ENCODE results near the gene PVALEF.
A peak's percentile ranks its signal among the peaks of the same experiment; 100 is the strongest.

The PVALEF gene

DNA sequence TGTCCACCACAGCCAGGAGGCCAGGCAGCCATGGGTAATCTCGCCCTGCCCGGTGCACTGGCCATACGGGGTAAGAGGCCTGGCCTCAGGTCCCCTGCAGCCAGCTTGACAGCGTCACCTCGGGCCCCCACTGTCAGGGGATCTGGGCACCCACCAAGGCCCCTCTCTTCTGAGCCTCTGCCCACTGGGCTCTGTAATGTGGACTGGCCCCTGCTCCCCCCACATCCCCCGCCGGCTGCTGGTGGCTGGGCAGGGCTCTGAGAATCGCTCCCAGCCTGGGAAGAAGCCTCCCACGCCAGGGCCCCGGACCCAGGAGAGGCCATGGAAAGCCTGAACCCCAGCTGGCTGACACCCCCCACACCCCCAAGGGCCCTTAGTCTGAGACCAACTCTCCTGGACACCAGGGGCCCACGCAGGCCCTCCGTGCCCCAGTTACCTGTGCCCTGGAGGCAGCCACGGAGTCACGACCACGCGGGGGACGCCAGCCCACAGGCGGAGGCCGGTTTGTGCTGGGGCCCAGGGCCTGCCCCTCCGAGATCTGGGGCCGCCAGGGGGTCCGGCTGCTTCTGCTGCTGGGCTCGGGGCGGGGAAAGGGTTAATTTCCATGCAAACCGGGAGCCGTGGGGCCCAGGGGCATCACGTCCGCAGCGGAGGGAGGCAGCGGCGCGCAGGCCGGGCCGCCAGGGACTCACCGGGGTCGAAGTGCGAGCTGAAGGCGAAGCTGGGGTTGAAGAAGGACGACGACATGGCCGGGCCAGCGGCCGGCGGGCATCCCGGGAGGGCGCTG, at the start of gene PVALEF:
Gene PVALEF (plus strand): TSS at position 262 of the 787 bp plus-strand sequence. CDS start 15,720 bp downstream, outside the sequence.
- FAIRE-seq: no peak

DNA sequence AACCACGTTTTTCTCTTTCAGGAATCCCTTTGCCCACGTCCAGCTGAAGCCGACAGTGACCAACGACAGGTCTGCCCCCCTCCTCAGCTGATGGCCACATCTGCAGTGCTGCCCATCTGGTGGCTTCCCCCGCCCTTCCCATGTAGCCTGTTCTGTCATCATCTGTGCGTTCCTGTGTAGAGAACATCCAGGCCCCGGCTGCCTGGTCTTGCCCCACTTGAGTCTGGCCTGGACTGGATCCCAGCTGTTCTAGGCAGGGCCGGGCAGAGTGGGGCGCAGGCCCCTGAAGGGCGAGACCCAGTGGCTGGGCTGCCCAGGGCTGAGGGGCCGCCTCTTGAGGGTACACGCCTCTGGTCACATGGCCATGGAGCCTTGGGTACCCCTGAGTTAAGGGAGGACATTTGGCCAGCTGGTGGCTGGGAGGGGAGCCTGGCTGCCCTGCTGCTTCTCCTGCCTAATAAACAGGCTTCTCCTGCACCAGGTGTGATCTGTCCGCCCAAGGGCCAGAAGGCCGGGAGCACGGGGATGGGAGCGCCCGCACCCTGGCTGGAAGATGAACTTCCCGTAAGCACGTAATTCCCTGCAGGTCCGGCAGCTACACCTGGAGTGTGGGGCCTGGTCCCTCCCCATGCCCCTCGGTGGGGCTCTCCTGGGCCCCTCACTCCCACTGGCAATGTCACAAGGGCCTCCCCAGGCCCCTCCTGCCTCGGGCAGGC, 49.4 kb upstream of the PVALEF start:
- FAIRE-seq (no peak), DNase-seq (ENCODE audit: extremely low spot score, insufficient read length, low read depth) (no peak)

More for the DNA sequence above, at the start of gene PVALEF:
- no peak for DNase-seq (ENCODE audit: extremely low spot score, insufficient read length, low read depth)

DNA sequence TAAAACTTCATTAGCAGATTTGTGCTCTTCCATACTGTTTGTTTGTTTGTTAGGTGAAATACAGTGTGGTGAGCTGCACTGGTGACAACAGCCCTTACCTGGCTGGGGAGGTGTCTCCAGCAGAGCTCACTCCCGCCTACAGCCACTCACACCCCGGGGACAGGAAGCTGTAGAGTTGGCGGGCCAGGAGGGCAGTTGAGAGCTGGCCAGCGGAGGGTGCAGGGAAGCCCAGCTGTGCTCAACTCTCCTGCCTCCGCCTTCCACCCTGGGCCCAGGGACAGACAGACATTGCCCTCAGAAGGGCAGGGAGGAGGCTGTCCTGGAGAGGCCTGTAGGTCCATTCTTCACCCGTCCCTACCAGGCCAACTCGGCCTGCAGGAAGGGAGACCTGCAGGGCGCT, 48.6 kb upstream of the PVALEF start:
- DNase-seq (ENCODE audit: extremely low spot score, insufficient read length, low read depth) (no peak), FAIRE-seq (no peak)

DNA sequence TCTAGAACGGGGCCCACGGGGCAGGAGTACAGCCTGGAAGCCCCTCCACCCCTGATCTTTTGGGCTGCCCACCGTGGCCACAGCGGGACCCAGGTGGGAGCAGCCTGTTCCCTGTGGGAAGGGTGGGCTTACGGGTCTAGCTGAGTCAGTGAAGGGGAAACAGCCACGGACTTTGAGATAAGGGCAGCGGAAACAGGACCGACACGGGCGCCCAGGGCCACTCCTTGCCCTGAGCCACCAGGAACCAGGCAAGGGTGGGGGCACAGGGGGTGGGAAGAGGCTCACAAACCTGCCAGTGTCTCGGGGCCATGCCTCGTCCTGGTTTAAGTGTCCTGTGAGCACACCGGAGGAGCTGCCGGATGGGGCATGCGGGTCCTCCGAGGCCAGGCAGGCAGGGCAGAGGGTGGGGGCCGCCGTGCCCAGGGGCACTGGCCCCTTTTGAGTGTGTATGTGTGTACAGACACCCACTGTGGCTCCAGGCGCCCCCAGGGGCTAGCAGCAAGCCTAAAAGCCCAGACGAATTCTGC, 47.6 kb upstream of the PVALEF start:
- no peak for DNase-seq (ENCODE audit: extremely low spot score, insufficient read length, low read depth)
- FAIRE-seq: no peak

DNA sequence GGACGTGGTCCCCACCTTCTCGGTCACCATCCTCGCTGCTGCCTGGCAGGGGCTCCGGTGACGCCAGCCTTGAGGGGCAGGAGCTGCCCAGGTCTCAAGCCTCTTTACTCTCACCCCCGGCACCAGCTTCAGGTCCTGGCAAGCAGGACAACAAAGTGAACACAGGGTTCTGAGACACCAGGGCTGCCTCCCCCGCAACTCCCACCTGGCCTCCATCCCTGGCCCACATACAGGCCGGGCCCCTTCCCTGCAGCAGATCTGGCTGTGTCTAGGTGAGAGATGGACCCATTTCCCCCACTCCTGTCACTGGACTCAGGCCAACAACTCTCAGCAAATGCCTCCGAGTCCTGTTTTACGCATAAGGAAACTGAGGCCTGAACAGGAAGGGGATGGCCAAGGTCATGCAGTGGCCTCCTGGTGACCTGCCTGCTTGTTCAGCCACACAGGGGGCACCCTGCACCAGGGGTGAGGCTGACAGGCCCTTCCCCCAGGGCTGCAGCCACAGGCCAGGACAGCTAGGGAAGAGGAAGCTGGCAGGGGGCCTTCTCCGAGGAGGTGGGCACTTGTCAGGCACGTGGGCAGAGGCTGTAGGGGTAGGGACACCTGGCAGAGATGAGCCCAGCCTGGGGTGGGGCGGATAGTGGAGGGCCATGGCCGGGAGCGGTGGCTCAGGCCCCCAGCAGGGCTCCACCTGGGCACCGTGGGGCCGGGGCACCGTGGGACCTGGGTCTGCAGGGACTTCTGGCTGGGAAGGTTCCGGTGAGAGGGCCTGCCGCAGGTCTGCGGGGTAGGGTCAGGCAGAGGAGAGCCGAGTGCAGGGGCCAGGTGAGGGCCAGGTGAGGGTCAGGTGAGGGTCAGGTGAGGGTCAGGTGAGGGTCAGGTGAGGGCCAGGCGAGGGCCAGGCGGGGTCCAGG, 46.7 kb upstream of the PVALEF start:
- no peak for FAIRE-seq

DNA sequence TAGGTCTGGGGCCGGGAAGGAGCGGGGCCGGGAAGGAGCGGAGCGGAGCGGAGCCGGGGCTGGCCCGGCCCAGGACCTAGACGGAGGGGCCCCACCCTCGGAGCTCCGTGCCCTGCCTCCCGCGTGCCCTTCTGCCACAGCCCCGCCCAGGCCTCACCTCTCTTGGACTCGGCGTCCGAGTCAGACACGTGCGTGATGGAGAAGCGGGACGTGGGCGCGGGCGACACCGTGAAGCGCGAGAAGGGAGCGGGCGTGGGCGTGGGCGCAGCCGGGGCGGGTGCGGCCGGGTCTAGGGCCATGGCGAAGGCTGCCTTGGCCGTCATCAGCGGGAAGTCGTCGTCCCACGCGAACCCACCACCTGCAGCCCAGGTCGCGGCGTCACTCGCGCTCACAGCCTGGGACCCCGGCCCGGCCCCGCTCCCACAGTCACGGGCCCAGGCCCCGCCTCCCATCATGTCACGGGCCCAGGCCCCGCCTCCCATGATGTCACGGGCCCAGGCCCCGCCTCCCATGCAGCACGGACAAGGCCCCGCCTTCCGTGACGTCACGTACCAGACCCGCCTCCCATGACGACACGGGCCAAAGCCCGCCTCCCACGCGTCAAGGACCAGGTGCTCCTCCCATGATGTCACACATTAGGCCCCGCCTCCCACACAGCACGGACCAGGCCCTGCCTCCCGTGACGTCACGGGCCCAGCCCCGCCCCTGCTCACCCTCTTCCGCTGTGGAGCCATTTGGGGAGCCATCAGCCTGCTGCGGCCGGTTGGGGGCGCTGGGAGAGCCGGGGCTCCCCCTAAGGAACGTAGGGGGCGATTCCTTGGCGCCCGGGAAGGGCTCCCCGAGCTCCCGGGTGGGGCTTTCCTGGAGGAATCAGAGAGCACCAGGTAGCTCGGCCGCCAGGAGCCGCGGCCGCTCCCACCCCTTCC, 45.8 kb upstream of the PVALEF start:
- no peak for FAIRE-seq
- DNase-seq (ENCODE audit: extremely low spot score, insufficient read length, low read depth): peak; percentile 66

More for the DNA sequence above, 46.7 kb upstream of the PVALEF start:
- DNase-seq (ENCODE audit: extremely low spot score, insufficient read length, low read depth): no peak

DNA sequence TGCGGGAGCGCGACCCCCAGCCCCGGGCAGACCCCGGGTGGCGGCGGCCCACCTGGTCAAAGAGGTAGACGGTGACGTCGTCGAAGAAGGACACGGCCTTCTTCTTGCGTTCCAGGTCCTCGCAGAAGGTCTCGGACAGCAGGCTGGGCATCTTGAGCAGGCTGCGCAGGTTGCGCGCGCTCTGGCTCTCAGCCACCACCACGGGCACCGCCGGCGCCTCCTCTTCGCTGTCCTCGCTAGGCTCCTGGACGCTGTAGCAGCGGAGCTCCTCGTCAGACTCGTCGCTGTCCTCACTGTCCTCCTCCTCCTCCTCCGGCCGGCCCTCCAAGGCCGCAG, 45.2 kb upstream of the PVALEF start:
- FAIRE-seq (no peak), DNase-seq (ENCODE audit: extremely low spot score, insufficient read length, low read depth) (no peak)

DNA sequence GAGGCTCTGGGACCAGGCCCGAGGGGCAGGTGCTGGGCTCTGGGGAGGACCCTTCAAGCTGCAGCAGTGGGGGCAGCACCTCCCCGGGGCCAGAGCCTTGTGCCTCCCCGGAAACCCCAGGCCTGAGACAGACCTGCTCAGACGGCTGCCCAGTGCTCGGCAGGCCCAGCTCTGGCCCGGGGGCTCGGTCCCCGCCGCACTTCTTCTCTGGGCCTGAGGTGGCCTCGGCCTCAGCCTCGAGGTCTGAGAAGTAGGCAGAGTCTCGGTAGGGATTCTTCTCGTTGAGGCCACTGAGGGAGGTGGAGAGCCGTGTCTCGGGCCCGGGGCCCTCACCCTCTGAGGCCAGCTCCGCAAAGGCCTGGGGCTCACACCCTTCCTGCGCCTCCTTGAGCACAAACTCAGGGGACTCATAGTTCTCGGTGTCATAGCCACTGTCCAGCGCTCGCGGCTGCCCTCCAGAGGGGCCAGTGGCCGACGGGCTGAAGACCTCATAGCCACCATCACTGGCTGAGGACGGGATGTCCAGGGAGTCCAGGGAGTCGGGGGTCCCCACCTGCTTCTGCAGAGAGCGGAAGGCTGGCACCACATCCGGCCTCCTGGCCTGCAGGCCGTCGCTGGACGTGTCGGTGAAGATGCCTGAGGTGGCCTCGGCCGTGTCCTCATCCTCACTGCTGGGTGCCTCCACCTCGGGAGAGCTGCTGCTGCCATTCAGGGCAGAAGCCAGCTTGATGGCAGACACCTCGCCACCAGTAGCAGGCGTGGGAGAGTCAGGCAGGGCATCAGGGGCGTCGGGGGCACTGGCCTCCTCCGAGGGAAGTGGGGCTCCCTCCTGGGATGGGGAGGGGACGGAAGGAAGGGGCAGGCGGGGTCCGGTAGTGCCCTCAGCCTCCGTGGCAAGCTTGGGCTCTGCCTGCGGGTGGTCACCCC, 44.3 kb upstream of the PVALEF start:
- FAIRE-seq: no peak

DNA sequence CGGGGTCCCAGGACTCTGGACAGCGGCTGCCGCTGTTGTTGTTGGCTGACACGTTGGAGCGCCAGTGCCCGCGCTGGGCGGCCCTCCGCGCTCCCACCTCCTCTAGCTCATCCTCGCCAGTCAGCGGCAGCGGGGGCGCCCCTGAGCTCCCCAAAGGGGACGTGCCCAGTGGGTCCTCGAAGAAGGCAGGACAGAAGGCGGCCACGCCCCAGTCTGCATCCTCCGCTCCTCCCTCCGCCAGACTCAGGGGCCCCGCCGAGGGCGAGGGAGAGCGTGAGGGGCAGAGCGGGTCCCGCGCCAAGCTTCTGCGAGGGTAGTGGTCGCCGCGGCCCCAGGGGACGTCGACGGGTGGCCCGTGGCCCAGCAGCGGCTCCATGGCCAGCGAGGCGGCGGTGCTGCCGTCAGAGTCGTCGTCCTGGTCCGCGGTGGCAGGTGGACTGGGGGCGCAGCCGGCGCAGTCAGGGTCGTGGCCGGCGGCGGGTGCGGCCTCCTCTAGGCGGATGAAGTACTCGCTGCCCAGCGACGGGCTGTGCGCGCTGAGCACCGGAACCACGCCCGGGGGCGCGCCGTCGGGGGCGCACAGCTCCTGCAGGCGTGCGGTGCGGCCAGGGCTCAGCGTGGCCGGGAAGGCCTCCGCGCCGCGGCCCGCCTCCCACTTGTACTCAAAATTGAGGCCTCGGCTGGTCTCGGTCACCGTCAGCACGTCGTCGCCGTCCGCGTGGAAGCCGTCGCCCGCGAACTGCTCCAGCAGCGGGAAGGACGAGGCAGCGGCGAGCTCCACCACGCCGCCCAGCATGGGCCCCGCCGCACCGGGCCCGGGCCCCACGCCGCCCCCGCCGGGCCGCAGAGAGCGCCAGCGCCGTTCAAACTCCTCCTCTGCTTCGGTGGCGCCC, 43.2 kb upstream of the PVALEF start:
- DNase-seq (ENCODE audit: extremely low spot score, insufficient read length, low read depth) (no peak), FAIRE-seq (no peak)

More for the DNA sequence above, 44.3 kb upstream of the PVALEF start:
- DNase-seq (ENCODE audit: extremely low spot score, insufficient read length, low read depth): no peak

DNA sequence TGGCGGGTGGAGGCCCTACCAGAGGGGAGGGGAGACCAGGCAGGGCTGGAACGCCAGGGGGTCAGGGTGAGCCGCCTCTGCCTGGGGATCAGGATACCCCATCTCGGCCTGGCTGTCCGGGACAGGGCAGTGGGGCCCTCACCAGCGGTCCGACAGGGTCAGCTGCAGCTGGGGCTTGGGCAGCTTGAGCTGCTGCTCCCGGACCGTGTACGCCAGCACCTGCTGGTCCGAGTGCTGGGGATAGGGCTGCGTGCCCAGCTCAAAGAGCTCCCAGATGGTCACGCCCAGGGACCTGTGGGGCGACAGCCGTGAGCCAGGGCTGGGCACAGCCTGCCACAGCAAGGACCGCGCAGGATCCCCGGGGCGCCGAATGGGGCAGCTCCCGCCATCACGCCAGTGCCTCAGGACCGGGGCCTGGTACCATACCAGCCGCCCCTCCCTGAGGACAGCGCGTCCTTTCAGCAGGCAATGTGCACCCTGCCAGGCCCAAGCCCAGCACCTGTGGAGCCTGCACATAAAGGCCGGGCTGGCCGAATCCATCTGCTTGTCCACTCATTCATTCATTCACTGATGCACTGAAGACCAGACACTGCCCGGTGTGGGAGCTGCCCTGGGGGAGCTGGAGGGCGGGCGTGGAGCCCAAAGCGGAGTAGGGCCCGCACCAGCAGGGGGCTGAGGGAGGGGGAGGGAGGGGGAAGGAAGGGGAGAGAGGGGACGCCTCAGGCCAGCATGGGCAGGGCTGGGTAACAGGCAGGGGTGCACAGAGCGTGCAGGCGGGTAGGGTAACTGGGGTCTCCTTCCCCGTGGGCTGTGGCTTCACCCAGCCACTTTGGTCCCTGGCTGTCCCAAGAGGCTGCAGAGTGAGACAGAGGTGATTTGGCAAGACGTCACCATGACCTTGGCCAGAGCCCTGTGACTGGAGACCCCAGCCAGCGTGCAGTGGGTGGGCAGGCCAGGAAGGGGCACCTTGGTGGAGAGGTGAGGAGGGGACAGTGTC, 42.0 kb upstream of the PVALEF start:
- FAIRE-seq: no peak
- DNase-seq (ENCODE audit: extremely low spot score, insufficient read length, low read depth): no peak

DNA sequence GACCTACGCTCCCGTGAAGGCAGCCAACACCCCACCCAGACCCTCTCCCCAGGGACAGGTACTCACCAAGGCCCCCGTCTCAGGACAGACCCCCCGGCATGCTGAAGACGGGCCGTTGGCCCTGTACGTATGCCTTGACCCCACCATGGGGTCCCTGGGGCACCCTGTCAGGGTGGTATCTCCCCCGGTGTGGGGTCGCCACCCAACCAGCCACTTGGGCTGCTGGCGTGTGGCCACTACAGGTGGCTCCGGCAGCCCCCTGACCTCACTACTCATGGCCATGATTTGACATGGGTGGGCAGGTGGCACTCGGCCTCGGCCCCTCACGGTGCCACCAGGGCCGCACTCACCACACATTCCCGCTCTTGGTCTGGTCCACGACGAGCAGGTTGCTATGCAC, 40.9 kb upstream of the PVALEF start:
- DNase-seq (ENCODE audit: extremely low spot score, insufficient read length, low read depth) (no peak), FAIRE-seq (no peak)

DNA sequence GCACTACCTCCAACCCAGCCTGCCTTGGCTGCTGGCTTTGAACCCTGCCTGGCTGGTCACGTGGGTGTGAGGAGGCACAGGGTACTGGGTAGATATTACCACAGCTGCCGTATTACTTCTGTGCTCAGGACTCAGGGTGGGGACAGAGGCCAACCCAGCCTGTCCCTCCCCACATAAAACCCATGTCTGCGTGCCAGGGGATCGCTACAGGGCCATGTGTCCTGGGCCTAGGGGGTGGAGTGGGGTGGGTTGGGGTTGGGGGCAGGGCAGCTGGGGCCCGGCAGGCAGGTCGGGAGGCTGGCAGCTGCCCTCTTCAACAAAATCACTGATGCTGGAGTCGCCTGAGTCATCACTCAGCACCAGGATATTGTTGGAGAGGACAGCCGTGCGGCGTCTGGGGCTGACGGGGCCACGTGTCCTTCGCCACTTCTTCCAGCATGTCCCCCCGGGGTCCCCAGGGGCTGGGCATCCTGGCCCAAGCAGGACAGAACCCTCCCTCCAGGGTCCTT, 39.7 kb upstream of the PVALEF start:
- no peak for FAIRE-seq
- no peak for DNase-seq (ENCODE audit: extremely low spot score, insufficient read length, low read depth)

DNA sequence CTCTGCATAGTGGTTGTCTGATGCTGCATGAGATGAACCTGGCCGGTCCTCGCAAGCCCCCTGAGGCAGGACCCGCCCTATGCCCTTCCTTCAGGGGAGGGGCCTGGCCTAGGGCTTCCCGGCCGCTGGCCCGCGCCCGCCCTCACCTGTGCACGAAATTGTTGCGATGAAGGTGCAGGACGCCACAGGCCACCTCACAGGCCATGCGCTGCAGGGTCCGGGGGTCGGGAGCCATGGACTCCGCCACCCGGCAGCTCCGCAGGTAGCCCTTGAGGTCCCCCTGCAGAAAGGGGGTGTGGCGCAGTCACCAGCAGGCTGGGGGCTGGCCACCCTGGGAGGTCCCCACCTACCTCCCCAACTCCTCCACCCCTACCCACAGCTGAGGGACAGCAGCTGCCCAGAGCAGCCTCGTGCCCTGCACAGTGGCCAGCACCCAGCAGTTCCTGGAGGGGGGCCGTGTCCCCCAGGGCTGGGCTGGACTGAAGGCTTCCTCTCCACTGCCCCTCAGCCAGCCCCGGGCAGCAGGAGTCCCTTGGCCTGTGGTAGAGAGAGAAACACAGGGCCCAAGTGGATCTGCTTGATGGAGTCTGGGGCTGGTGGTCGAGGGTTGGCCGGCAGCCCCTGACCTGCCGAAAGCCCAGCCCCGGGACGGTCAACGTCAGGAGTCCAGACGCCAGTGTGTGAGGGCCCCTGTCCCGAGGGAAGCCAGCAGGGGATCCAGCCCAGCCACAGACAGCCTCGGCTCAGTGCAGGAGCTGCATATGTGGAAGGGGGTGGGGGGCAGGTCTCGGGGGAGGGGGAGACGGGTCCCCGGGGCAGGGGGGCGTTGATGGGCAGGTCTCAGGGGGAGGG, 38.8 kb upstream of the PVALEF start:
- DNase-seq (ENCODE audit: extremely low spot score, insufficient read length, low read depth) (no peak), FAIRE-seq (no peak)

DNA sequence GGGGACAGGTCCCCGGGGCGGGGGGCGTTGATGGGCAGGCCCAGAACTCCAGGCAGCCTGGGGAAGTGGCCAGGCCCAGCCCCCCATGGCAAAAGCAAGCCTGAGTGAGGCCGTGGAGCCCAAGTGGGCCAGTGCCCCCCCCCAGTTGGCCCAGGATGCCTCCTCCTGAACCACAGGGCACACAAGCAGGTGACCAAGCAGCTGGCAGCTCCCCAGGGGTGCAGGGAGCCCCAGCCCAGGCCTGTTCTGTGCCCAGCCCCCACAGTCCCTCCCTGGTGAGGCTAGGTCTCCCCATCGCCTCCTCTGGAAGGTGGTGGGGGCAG, 38.2 kb upstream of the PVALEF start:
- no peak for DNase-seq (ENCODE audit: extremely low spot score, insufficient read length, low read depth)
- no peak for FAIRE-seq

DNA sequence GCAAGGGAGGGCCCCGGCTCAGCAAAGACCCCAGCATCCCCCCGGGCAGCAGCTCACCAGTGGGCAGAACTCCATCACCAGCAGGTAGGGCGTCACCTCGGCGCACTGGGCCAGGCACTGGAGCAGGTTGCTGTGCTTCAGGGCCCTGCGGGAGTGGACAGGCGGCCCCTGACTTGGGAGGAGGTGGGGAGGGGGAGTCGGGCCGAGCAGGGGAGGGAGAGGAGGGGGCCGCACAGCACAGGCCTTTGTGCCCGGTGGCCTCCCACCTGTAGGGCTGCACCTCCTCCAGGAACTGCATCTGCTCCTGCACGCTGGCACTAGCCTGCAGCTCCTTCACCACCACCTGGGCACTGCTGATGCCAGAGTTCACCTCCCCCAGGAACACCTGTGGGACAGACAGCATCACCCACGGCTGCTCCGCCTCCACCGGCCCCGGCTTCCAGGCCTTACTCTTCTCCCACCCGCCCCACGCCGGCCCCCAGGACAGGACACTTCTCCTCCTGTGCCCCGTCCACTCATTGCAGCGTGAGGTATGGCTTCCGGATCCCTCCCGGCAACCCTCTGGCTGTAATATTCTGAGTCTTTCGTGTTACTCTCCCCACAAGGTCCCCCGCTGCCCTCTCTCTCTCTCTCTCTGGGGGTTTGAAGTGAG, 37.7 kb upstream of the PVALEF start:
- no peak for FAIRE-seq
- DNase-seq (ENCODE audit: extremely low spot score, insufficient read length, low read depth): no peak

Data from GM18507 (cell line).